WTC11 (cell line): ENCODE results near the gene GRM5. TPM values are rescaled to one million over a fixed set of nuclear protein-coding genes. Genes with fewer than 3 reads are reported as not detected.

Experiments used
- ATAC-seq: fragments of 200-7000 bp; cut with Tn5 transposase; 2 replicates; pipeline ENCODE4 v1.10.0; 2021; ENCODE audit warnings: mild to moderate bottlenecking, moderate library complexity
- CTCF ChIA-PET: fragments of 300-600 bp; sonication (Branson Sonifier 250); formaldehyde crosslinking; loops from one replicate; lab custom pipeline; 2021; ENCODE audit warnings: antibody characterized with exemption; lab: Charles Lee
- POLR2A ChIA-PET: fragments of 350-600 bp; sonication (Branson Sonifier 250); formaldehyde crosslinking; loops from one replicate; lab custom pipeline; 2021; ENCODE audit warnings: antibody characterized with exemption; lab: Charles Lee
- DNase-seq: peaks from one replicate; pipeline ENCODE4 v3.0.0; 2021; ENCODE audit warnings: low spot score
- H3K27ac Mint-ChIP-seq: 2 replicates; pipeline ENCODE4 v1.8.0; 2021; ENCODE audit warnings: mixed read lengths
- H3K27me3 Mint-ChIP-seq: 2 replicates; pipeline ENCODE4 v1.8.0; 2021; ENCODE audit warnings: low read depth, mild to moderate bottlenecking, moderate library complexity, mixed read lengths
- H3K36me3 Mint-ChIP-seq: 2 replicates; pipeline ENCODE4 v1.8.0; 2021; ENCODE audit warnings: mixed read lengths
- H3K4me1 Mint-ChIP-seq: 2 replicates; pipeline ENCODE4 v1.8.0; 2022; ENCODE audit warnings: mixed read lengths
- H3K4me3 Mint-ChIP-seq: 2 replicates; pipeline ENCODE4 v1.8.0; 2021; ENCODE audit warnings: mild to moderate bottlenecking, moderate library complexity, mixed read lengths
- H3K9me3 Mint-ChIP-seq: 2 replicates; pipeline ENCODE4 v1.8.0; 2021; ENCODE audit warnings: mixed read lengths
- ETV6 ChIP-seq: sonication (generic); formaldehyde crosslinking; IDR thresholded peaks from 2 replicates; pipeline ENCODE4 v1.8.1; 2022; ENCODE audit warnings: mild to moderate bottlenecking, missing genetic modification reagents
- GABPB1 ChIP-seq: sonication (generic); formaldehyde crosslinking; IDR thresholded peaks from 2 replicates; pipeline ENCODE4 v1.8.1; 2023; ENCODE audit warnings: mild to moderate bottlenecking, missing genetic modification reagents
- GRHL2 ChIP-seq: fragments of 250-450 bp; sonication (Bioruptor Pico); IDR thresholded peaks from 2 replicates; pipeline ENCODE4 v1.8.0; 2022; ENCODE audit warnings: mild to moderate bottlenecking, moderate library complexity; ENCODE audit not compliant: insufficient replicate concordance, severe bottlenecking
- IRF2 ChIP-seq: sonication (generic); formaldehyde crosslinking; IDR thresholded peaks from 2 replicates; pipeline ENCODE4 v1.8.0; 2022; ENCODE audit warnings: low read depth, missing genetic modification reagents, borderline replicate concordance
- JUN ChIP-seq: sonication (generic); formaldehyde crosslinking; IDR thresholded peaks from 2 replicates; pipeline ENCODE4 v1.8.0; 2023; ENCODE audit warnings: mild to moderate bottlenecking, missing genetic modification reagents
- NFYB ChIP-seq: sonication (generic); formaldehyde crosslinking; conservative IDR thresholded peaks from 2 replicates; pipeline ENCODE4 v1.8.0; 2022; ENCODE audit warnings: low read depth, missing genetic modification reagents
- TEAD1 ChIP-seq: sonication (generic); formaldehyde crosslinking; IDR thresholded peaks from 2 replicates; pipeline ENCODE4 v1.8.0; 2022; ENCODE audit warnings: mild to moderate bottlenecking, missing genetic modification reagents
- TEAD4 ChIP-seq: sonication (generic); formaldehyde crosslinking; IDR thresholded peaks from 2 replicates; pipeline ENCODE4 v1.8.0; 2022; ENCODE audit warnings: mild to moderate bottlenecking, missing genetic modification reagents
- ZNF232 ChIP-seq: sonication (generic); formaldehyde crosslinking; IDR thresholded peaks from 2 replicates; pipeline ENCODE4 v1.8.0; 2022; ENCODE audit warnings: mild to moderate bottlenecking, missing genetic modification reagents
- total RNA-seq: library from RNA; stranded (reverse); gene quantifications from 3 replicates; pipeline ENCODE4 v1.2.3, GENCODE V29; 2021
- TF ChIP-seq, protein P1 (sequence below): sonication (generic); formaldehyde crosslinking; conservative IDR thresholded peaks from 2 replicates; pipeline ENCODE4 v1.8.1; 2022; ENCODE audit warnings: mild to moderate bottlenecking, missing genetic modification reagents
- TF ChIP-seq, protein P2 (sequence below): sonication (generic); formaldehyde crosslinking; IDR thresholded peaks from 2 replicates; pipeline ENCODE4 v1.8.1; 2023; ENCODE audit warnings: mild to moderate bottlenecking, missing genetic modification reagents
- TF ChIP-seq, protein P3 (sequence below): sonication (generic); formaldehyde crosslinking; IDR thresholded peaks from 2 replicates; pipeline ENCODE4 v1.8.0; 2022; ENCODE audit warnings: mild to moderate bottlenecking, missing genetic modification reagents
- TF ChIP-seq, protein P4 (sequence below): fragments of 250-450 bp; sonication (Bioruptor Pico); IDR thresholded peaks from 2 replicates; pipeline ENCODE4 v1.9.0; 2021; ENCODE audit warnings: moderate library complexity, mild to moderate bottlenecking, inconsistent platforms, borderline replicate concordance
- TF ChIP-seq, protein P5 (sequence below): fragments of 250-450 bp; sonication (Bioruptor Pico); IDR thresholded peaks from 2 replicates; pipeline ENCODE4 v1.8.0; 2021; ENCODE audit warnings: mild to moderate bottlenecking
- TF ChIP-seq, protein P6 (sequence below): sonication (generic); formaldehyde crosslinking; IDR thresholded peaks from 2 replicates; pipeline ENCODE4 v1.8.0; 2022; ENCODE audit warnings: missing genetic modification reagents

The GRM5 gene
- total RNA-seq, 1 experiment from 2014 or later = 0.13 TPM

DNA sequence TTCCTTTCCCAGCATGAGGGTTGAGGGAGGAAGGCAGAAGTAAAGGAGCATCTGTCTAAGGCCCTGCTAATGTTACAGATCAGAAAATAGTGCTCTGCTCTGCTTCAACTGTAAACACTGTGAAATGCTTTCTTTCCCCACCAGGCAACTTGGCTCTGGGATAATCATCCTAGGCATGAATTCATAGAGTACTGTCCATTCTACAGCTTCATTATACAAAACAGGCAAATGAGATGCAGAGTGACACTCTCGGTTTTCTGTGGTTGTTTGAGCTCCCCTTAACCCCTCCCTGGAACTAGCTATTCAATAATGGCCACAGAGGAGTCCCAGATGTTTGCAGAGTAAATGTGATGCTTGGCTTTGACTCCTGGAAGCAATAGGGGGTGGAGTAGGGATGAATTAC is 544.0 kb downstream of the GRM5 start:
- DNase-seq (no peak), ATAC-seq (peak; percentile 87)
- ChIA-PET CTCF (no interaction called here), POLR2A (interaction anchor here (1.0 kb wide), 1 partner anchor 9 kb away, joined by 3 read pairs; no protein-coding TSS in a partner anchor)
- Mint-ChIP-seq H3K4me1 (peaks cover 20% of the 10 kb centered on the region), H3K36me3 (no peaks in the 10 kb centered on the region; the same call in 1 of the 2 replicates), H3K4me3 (no peak overlapping the region), H3K27me3 (no peaks in the 10 kb centered on the region), H3K9me3 (peaks cover 3% of the 10 kb centered on the region; the same call in 1 of the 2 replicates), H3K27ac (no peak overlapping the region)
- TF ChIP-seq TEAD1 (CRISPR knock-in tag) (no peak), ETV6 (no peak), JUN (CRISPR knock-in tag) (no peak), ZNF232 (CRISPR knock-in tag) (no peak), GRHL2 (CRISPR knock-in tag) (no peak)
- TF ChIP-seq, protein P1, sequence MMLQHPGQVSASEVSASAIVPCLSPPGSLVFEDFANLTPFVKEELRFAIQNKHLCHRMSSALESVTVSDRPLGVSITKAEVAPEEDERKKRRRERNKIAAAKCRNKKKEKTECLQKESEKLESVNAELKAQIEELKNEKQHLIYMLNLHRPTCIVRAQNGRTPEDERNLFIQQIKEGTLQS (CRISPR knock-in tag) = no peak
- TF ChIP-seq, protein P2, sequence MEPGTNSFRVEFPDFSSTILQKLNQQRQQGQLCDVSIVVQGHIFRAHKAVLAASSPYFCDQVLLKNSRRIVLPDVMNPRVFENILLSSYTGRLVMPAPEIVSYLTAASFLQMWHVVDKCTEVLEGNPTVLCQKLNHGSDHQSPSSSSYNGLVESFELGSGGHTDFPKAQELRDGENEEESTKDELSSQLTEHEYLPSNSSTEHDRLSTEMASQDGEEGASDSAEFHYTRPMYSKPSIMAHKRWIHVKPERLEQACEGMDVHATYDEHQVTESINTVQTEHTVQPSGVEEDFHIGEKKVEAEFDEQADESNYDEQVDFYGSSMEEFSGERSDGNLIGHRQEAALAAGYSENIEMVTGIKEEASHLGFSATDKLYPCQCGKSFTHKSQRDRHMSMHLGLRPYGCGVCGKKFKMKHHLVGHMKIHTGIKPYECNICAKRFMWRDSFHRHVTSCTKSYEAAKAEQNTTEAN (CRISPR knock-in tag) = no peak
- TF ChIP-seq, protein P3, sequence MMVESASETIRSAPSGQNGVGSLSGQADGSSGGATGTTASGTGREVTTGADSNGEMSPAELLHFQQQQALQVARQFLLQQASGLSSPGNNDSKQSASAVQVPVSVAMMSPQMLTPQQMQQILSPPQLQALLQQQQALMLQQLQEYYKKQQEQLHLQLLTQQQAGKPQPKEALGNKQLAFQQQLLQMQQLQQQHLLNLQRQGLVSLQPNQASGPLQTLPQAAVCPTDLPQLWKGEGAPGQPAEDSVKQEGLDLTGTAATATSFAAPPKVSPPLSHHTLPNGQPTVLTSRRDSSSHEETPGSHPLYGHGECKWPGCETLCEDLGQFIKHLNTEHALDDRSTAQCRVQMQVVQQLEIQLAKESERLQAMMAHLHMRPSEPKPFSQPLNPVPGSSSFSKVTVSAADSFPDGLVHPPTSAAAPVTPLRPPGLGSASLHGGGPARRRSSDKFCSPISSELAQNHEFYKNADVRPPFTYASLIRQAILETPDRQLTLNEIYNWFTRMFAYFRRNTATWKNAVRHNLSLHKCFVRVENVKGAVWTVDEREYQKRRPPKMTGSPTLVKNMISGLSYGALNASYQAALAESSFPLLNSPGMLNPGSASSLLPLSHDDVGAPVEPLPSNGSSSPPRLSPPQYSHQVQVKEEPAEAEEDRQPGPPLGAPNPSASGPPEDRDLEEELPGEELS = no peak
- TF ChIP-seq, protein P4, sequence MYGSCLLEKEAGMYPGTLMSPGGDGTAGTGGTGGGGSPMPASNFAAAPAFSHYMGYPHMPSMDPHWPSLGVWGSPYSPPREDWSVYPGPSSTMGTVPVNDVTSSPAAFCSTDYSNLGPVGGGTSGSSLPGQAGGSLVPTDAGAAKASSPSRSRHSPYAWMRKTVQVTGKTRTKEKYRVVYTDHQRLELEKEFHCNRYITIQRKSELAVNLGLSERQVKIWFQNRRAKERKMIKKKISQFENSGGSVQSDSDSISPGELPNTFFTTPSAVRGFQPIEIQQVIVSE (CRISPR knock-in tag) = no peak

DNA sequence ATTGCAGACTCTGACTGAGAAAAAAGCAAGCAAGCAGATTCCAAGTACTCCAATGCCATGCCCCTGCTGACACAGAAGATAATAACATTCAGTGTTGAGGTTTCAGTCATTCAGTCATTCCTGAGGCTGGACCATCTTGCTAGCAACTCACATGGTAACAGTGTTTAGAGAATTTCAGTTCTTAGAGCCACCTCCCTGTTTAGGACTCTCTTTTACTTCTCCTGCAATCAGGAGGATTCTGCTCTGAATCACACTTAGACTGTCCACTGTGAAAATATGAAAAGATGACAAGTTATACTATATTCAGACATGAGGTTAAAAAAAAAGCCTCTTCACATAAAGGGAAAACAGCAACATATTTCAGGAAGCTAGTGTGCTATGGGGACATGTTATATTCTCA is 544.4 kb downstream of the GRM5 start:
- no peak overlapping the region for H3K27ac Mint-ChIP-seq
- TF ChIP-seq TEAD4 (CRISPR knock-in tag) = no peak
- no peak for TF ChIP-seq GRHL2 (CRISPR knock-in tag)
- no peak for TF ChIP-seq GABPB1
- TF ChIP-seq IRF2 (CRISPR knock-in tag) = no peak
- TF ChIP-seq NFYB (CRISPR knock-in tag) = no peak
- TF ChIP-seq, protein P5, sequence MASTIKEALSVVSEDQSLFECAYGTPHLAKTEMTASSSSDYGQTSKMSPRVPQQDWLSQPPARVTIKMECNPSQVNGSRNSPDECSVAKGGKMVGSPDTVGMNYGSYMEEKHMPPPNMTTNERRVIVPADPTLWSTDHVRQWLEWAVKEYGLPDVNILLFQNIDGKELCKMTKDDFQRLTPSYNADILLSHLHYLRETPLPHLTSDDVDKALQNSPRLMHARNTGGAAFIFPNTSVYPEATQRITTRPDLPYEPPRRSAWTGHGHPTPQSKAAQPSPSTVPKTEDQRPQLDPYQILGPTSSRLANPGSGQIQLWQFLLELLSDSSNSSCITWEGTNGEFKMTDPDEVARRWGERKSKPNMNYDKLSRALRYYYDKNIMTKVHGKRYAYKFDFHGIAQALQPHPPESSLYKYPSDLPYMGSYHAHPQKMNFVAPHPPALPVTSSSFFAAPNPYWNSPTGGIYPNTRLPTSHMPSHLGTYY = no peak
- TF ChIP-seq, protein P6, sequence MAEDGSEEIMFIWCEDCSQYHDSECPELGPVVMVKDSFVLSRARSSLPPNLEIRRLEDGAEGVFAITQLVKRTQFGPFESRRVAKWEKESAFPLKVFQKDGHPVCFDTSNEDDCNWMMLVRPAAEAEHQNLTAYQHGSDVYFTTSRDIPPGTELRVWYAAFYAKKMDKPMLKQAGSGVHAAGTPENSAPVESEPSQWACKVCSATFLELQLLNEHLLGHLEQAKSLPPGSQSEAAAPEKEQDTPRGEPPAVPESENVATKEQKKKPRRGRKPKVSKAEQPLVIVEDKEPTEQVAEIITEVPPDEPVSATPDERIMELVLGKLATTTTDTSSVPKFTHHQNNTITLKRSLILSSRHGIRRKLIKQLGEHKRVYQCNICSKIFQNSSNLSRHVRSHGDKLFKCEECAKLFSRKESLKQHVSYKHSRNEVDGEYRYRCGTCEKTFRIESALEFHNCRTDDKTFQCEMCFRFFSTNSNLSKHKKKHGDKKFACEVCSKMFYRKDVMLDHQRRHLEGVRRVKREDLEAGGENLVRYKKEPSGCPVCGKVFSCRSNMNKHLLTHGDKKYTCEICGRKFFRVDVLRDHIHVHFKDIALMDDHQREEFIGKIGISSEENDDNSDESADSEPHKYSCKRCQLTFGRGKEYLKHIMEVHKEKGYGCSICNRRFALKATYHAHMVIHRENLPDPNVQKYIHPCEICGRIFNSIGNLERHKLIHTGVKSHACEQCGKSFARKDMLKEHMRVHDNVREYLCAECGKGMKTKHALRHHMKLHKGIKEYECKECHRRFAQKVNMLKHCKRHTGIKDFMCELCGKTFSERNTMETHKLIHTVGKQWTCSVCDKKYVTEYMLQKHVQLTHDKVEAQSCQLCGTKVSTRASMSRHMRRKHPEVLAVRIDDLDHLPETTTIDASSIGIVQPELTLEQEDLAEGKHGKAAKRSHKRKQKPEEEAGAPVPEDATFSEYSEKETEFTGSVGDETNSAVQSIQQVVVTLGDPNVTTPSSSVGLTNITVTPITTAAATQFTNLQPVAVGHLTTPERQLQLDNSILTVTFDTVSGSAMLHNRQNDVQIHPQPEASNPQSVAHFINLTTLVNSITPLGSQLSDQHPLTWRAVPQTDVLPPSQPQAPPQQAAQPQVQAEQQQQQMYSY = no peak
- no peak overlapping the region for H3K4me3 Mint-ChIP-seq
- DNase-seq (no peak), ATAC-seq (no peak)
- peaks cover 3% of the 10 kb centered on the region; the same call in 1 of the 2 replicates for H3K9me3 Mint-ChIP-seq
- POLR2A ChIA-PET = no interaction called here
- H3K4me1 Mint-ChIP-seq = peaks cover 20% of the 10 kb centered on the region
- H3K36me3 Mint-ChIP-seq = no peaks in the 10 kb centered on the region; the same call in 1 of the 2 replicates
- no peaks in the 10 kb centered on the region for H3K27me3 Mint-ChIP-seq
- CTCF ChIA-PET = no interaction called here
